ENCODE data around the gene TXK.

DNA sequence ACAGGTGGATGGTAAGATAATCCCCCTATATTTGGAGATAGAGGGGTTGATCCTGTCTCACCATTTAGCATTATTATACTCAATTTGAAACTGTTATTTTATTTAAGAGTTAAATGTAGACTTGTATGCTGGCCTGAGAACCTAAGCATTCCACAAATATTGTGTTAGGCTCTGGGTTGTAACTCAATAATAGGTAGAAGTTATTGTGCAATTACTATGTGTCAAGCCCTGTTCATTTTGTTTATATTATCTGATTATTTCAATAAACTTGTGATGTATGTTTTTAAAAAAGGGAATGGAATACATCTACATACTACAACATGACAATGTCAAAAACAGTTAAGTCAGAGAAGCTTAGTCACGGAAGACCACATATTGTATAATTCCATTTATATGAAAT is 13.6 kb upstream of the TXK start:
- TF ChIP-seq CTCF (IDR thresholded peaks at IDR 0.05; ENCODE audit: insufficient read depth, low read depth, low read length) = no peak
- TF ChIP-seq EZH2 (IDR thresholded peaks at IDR 0.05; ENCODE audit: insufficient read depth, low read length) = no peak

Data from astrocyte (in vitro differentiated cells and primary cell).